WTC11 (cell line): ENCODE measurements around the gene ME2. TPM values are rescaled to one million over a fixed set of nuclear protein-coding genes. Genes with fewer than 3 reads are reported as not detected.

Source experiments
- ATAC-seq: fragments of 200-7000 bp; cut with Tn5 transposase; 2 replicates; pipeline ENCODE4 v1.10.0; 2021; ENCODE audit warnings: mild to moderate bottlenecking, moderate library complexity
- CTCF ChIA-PET: fragments of 300-600 bp; sonication (Branson Sonifier 250); formaldehyde crosslinking; loops from one replicate; lab custom pipeline; 2021; ENCODE audit warnings: antibody characterized with exemption; lab: Charles Lee
- POLR2A ChIA-PET: fragments of 350-600 bp; sonication (Branson Sonifier 250); formaldehyde crosslinking; loops from one replicate; lab custom pipeline; 2021; ENCODE audit warnings: antibody characterized with exemption; lab: Charles Lee
- DNase-seq: peaks from one replicate; pipeline ENCODE4 v3.0.0; 2021; ENCODE audit warnings: low spot score
- H3K27ac Mint-ChIP-seq: 2 replicates; pipeline ENCODE4 v1.8.0; 2021; ENCODE audit warnings: mixed read lengths
- H3K27me3 Mint-ChIP-seq: 2 replicates; pipeline ENCODE4 v1.8.0; 2021; ENCODE audit warnings: low read depth, mild to moderate bottlenecking, moderate library complexity, mixed read lengths
- H3K36me3 Mint-ChIP-seq: 2 replicates; pipeline ENCODE4 v1.8.0; 2021; ENCODE audit warnings: mixed read lengths
- H3K4me1 Mint-ChIP-seq: 2 replicates; pipeline ENCODE4 v1.8.0; 2022; ENCODE audit warnings: mixed read lengths
- H3K4me3 Mint-ChIP-seq: 2 replicates; pipeline ENCODE4 v1.8.0; 2021; ENCODE audit warnings: mild to moderate bottlenecking, moderate library complexity, mixed read lengths
- H3K9me3 Mint-ChIP-seq: 2 replicates; pipeline ENCODE4 v1.8.0; 2021; ENCODE audit warnings: mixed read lengths
- AR ChIP-seq: fragments of 250-450 bp; sonication (Bioruptor Pico); IDR thresholded peaks from 2 replicates; pipeline ENCODE4 v1.9.0; 2021; ENCODE audit warnings: mild to moderate bottlenecking
- ATF1 ChIP-seq: sonication (generic); formaldehyde crosslinking; IDR thresholded peaks from 2 replicates; pipeline ENCODE4 v1.8.1; 2023; ENCODE audit warnings: mild to moderate bottlenecking, moderate library complexity, missing genetic modification reagents
- ATF6 ChIP-seq: sonication (generic); formaldehyde crosslinking; IDR thresholded peaks from 2 replicates; pipeline ENCODE4 v1.8.1; 2023; ENCODE audit warnings: mild to moderate bottlenecking, missing genetic modification reagents
- CREB1 ChIP-seq: sonication (generic); formaldehyde crosslinking; IDR thresholded peaks from 2 replicates; pipeline ENCODE4 v1.8.0; 2023; ENCODE audit warnings: mild to moderate bottlenecking, missing genetic modification reagents
- CTCF ChIP-seq: fragments of 200-600 bp; IDR thresholded peaks from 2 replicates; pipeline ENCODE4 v1.8.0; 2022; ENCODE audit warnings: antibody characterized with exemption
- KAT7 ChIP-seq: sonication (generic); formaldehyde crosslinking; IDR thresholded peaks from 2 replicates; pipeline ENCODE4 v1.8.1; 2023; ENCODE audit warnings: missing genetic modification reagents, mild to moderate bottlenecking, borderline replicate concordance
- MYBL2 ChIP-seq: sonication (generic); formaldehyde crosslinking; IDR thresholded peaks from 2 replicates; pipeline ENCODE4 v1.8.1; 2023; ENCODE audit warnings: mild to moderate bottlenecking, moderate library complexity, missing genetic modification reagents
- NFE2L1 ChIP-seq: sonication (generic); formaldehyde crosslinking; IDR thresholded peaks from 2 replicates; pipeline ENCODE4 v1.8.1; 2023; ENCODE audit warnings: missing genetic modification reagents
- PRDM15 ChIP-seq: sonication (generic); formaldehyde crosslinking; IDR thresholded peaks from 2 replicates; pipeline ENCODE4 v1.8.0; 2022; ENCODE audit warnings: missing genetic modification reagents
- PRRX2 ChIP-seq: fragments of 250-450 bp; sonication (Bioruptor Pico); IDR thresholded peaks from 2 replicates; pipeline ENCODE4 v1.8.0; 2021; ENCODE audit warnings: mild to moderate bottlenecking
- SOX15 ChIP-seq: fragments of 250-450 bp; sonication (Bioruptor Pico); IDR thresholded peaks from 2 replicates; pipeline ENCODE4 v1.9.0; 2021; ENCODE audit warnings: mild to moderate bottlenecking
- SP1 ChIP-seq: sonication (generic); formaldehyde crosslinking; conservative IDR thresholded peaks from 2 replicates; pipeline ENCODE4 v1.8.1; 2022; ENCODE audit warnings: missing genetic modification reagents
- ZBTB43 ChIP-seq: sonication (generic); formaldehyde crosslinking; IDR thresholded peaks from 2 replicates; pipeline ENCODE4 v1.8.1; 2023; ENCODE audit warnings: mild to moderate bottlenecking, missing genetic modification reagents
- ZNF219 ChIP-seq: sonication (generic); formaldehyde crosslinking; IDR thresholded peaks from 2 replicates; pipeline ENCODE4 v1.8.0; 2023; ENCODE audit warnings: missing genetic modification reagents, mild to moderate bottlenecking, borderline replicate concordance
- ZNF263 ChIP-seq: sonication (generic); formaldehyde crosslinking; IDR thresholded peaks from 2 replicates; pipeline ENCODE4 v1.8.1; 2022; ENCODE audit warnings: low read depth, mild to moderate bottlenecking, moderate library complexity, missing genetic modification reagents
- ZNF512 ChIP-seq: sonication (generic); formaldehyde crosslinking; IDR thresholded peaks from 2 replicates; pipeline ENCODE4 v1.8.1; 2022; ENCODE audit warnings: missing genetic modification reagents, borderline replicate concordance
- total RNA-seq: library from RNA; stranded (reverse); gene quantifications from 3 replicates; pipeline ENCODE4 v1.2.3, GENCODE V29; 2021

The ME2 gene
- total RNA-seq, 1 experiment from 2014 or later = 57.0 TPM

GRCh38 chr18:50848061-50848551 is 30.8 kb upstream of the ME2 start:
- TF ChIP-seq ZNF263 (CRISPR knock-in tag) (no peak), ATF6 (CRISPR knock-in tag) (no peak), ZBTB43 (CRISPR knock-in tag) (no peak), ZNF512 (CRISPR knock-in tag) (no peak), SP1 (CRISPR knock-in tag) (no peak), SOX15 (CRISPR knock-in tag) (no peak), CREB1 (CRISPR knock-in tag) (no peak), AR (no peak)
- TF ChIP-seq, all 79 proteins: peak for 0
- Mint-ChIP-seq H3K4me3 (no peak overlapping the region), H3K4me1 (no peaks in the 10 kb centered on the region), H3K36me3 (no peaks in the 10 kb centered on the region; the same call in 1 of the 2 replicates), H3K27ac (no peak overlapping the region), H3K9me3 (peaks cover 4% of the 10 kb centered on the region), H3K27me3 (no peaks in the 10 kb centered on the region)
- no peak for DNase-seq
- CTCF ChIA-PET = interaction anchor here (0.7 kb wide), 1 partner anchor 730 kb away, joined by 4 read pairs; no protein-coding TSS in a partner anchor
- POLR2A ChIA-PET = no interaction called here
- ATAC-seq = no peak

GRCh38 chr18:50848991-50849390 is 29.9 kb upstream of the ME2 start:
- H3K4me1 Mint-ChIP-seq = peaks cover 2% of the 10 kb centered on the region; the same call in 1 of the 2 replicates
- H3K36me3 Mint-ChIP-seq = no peaks in the 10 kb centered on the region; the same call in 1 of the 2 replicates
- ChIA-PET POLR2A (no interaction called here), CTCF (no interaction called here)
- TF ChIP-seq KAT7 (no peak), ATF1 (CRISPR knock-in tag) (no peak), MYBL2 (CRISPR knock-in tag) (no peak), ZNF219 (CRISPR knock-in tag) (no peak), NFE2L1 (CRISPR knock-in tag) (no peak), AR (no peak), CTCF (no peak), PRDM15 (CRISPR knock-in tag) (no peak), PRRX2 (no peak)
- ATAC-seq (no peak), DNase-seq (no peak)
- H3K9me3 Mint-ChIP-seq = peaks cover 4% of the 10 kb centered on the region
- H3K27ac Mint-ChIP-seq = no peak overlapping the region
- H3K27me3 Mint-ChIP-seq = no peaks in the 10 kb centered on the region
- H3K4me3 Mint-ChIP-seq = no peak overlapping the region
